CD4-positive, alpha-beta T cell treated with Interleukin-12 subunit alpha and Interleukin-12 subunit beta, for 1 hour (primary cell): Measurements from ENCODE around the gene NSG1.

Experiments
- DNase-seq: peaks from one replicate; pipeline ENCODE4 v3.0.0-alpha.2; 2020

The NSG1 gene

GRCh38 chr4:4386736-4387392, at the start of gene NSG1:
NSG1 (plus strand) TSS chr4:4387102; CDS start chr4:4387630, 528 bp downstream.
- DNase-seq = peak; percentile 43

DNA sequence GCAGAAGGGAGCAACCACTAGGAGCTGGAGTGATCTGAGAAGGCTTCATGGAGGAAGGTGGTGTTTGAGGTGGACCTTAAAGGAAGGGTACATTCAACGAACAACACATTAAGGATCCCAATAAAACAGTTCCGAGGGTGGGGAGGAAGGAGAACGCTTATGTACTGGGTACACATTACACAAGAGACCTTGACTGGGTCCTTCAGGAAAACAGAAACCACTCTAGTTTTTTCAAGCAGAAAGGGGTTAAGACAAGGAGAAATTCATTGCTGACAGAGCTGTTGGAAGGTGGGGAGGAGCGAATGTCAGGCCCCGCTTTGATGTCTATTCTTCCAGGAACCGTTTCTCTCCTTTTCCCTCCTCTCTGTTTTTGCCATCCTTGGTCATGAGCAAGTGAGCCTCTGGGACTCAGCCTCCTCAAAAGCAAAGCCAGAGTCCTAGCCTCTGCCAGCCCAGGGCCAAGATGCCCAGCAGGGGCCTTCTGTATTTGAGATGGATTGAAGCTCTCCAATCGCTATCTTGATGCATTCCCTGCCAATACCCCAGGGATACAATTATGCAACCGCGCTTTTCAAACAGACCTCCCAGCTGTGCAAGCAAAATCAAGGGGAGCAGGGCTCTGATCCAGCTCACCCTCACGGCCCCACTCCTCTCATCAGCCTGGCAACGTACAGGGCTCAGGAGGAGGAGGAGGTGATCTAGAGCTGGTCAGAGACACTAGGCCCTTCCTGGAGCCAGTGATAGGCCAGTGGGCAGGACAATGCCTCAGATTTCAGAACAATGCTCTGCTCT, 48.5 kb upstream of the NSG1 start:
- DNase-seq = no peak

- DNase-seq = no peak
Observed at GRCh38 chr4:4339504-4340085, 47.3 kb upstream of the NSG1 start.

DNA sequence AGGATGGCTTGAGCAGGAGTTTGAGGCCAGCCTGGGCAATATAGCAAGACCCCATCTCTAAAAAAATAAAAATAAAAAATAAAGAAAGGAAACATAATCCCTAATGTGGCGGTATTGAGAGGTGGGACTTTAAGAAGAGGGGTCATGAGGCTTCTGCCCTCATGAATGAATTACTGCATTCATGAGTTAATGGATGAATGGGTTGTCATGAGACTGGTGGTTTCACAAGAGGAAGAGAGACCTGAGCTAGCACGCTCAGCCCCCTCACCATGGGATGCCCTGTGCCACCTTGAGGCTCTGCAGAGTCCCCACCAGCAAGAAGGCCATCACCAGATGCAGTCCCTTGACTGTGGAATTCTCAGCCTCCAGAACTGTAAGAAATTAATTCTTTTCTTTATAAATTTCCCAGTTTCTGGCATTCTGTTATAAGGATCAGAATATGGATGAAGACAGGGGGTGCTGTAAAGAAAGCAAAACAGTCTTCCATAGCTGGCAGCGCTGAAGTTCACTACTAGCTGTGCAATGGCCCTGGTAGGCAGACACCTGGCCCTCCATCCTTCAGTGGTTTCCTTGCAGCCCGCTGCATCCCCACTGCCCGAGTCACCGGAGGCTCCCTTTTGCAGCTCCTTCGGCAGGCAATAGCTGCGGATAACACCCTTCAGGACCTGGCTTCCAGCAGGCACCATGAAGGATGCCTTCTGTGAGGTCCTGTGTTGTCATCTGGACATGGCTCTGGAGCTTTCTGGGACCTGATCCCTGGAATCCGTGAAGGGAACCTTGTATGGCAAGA, 44.8 kb upstream of the NSG1 start:
- DNase-seq = no peak

DNA sequence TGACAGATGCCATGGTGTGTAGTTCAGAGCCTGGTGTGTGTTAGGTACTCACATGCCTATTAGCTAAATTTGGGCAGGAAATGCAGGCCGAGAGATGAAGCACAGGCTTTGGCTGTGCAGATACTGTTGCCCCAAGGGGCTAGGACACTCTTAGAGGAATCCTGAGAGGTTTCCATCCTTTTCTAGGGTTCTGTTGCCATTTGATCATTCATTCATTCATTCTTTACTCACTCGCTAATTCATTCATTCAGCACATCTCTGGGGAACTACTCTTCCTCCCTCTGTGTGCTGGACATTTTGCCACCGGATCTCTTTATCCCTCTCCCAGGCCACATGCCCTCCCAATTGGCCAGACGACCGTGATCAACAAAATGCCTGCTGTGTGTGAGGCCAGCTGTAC, 43.9 kb upstream of the NSG1 start:
- no peak for DNase-seq

GRCh38 chr4:4344915-4345527, 41.9 kb upstream of the NSG1 start:
- no peak for DNase-seq

DNA sequence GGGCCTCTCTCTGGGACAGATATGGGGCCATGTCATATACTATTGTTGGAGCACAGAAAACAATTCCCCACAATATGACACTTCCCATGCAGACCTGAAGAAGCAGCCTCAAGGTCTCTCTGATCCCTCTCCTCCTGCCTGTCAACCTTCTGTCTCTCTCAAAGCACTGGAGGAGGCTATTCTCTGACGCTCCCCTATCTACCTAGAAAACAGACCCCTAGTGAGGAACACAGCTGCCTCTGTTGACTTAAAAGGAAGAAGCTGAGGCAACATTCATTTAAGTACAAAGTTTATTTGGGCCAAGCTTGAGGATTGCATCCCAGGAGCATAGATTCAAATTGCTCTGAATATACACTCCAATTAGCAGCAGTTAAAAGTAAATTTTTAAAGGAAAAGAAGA, 39.3 kb upstream of the NSG1 start:
- DNase-seq = no peak

GRCh38 chr4:4348585-4348984, 38.3 kb upstream of the NSG1 start:
- peak; percentile 57 for DNase-seq

GRCh38 chr4:4349867-4350266, 37.0 kb upstream of the NSG1 start:
- no peak for DNase-seq

- DNase-seq = no peak
Observed at GRCh38 chr4:4350909-4351308, 36.0 kb upstream of the NSG1 start.

DNA sequence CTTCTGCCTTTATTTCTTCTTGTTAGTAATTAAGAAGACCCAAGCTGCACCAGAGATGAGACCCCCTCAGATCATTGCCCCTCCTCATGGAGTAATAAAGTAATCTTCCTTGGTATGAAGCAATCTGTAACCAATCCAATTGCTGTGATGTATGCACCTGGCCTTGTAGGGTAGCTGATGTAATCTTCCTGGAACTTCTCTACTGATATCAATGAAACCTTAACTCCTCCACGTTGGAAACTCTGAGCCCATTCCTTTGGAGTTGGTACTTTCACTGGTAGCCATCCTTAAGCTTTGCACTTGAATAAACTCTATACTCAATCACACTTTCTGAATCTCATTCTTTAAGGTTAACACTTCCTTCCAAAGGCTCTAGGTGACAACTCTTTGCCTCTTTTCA, 31.6 kb upstream of the NSG1 start:
- no peak for DNase-seq

- no peak for DNase-seq
Observed at GRCh38 chr4:4356106-4357041, 30.5 kb upstream of the NSG1 start.

DNA sequence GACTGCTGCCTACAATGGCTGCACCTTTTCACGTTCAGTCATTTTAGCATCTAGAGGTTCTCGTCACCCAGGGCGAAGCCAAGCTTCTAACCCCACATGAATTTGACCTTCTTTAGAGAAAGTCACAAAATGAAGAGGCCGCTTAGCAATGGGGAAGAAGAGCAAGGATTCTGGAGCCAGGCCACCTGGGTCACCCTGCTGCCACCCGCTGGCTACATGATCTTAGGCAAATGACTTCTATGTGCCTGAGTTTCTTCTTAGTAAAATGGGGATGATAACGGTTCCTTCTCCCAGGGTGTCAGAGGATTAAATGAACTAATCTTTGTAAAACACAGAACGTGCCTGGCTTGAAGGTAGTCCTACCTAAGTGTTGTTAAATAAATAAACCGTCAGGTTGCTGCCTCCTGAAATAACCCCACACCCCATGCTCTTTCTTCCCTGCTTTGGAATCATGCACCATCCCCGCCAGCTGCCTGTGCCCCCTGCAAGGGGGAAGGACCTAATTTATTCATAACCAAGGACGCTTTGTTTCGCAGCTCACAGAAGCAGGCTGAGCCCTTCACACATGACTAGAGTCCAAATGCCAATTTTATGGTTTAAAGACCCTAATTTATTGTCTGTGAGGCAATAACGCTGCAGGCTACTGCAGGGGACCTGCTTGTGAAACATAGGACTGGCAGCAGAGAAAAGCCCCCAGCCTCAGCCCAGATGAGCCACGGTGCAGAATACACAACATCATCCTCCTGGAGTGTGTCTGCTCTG, 28.6 kb upstream of the NSG1 start:
- no peak for DNase-seq

- DNase-seq = no peak
Observed at GRCh38 chr4:4361883-4362282, 25.0 kb upstream of the NSG1 start.

DNA sequence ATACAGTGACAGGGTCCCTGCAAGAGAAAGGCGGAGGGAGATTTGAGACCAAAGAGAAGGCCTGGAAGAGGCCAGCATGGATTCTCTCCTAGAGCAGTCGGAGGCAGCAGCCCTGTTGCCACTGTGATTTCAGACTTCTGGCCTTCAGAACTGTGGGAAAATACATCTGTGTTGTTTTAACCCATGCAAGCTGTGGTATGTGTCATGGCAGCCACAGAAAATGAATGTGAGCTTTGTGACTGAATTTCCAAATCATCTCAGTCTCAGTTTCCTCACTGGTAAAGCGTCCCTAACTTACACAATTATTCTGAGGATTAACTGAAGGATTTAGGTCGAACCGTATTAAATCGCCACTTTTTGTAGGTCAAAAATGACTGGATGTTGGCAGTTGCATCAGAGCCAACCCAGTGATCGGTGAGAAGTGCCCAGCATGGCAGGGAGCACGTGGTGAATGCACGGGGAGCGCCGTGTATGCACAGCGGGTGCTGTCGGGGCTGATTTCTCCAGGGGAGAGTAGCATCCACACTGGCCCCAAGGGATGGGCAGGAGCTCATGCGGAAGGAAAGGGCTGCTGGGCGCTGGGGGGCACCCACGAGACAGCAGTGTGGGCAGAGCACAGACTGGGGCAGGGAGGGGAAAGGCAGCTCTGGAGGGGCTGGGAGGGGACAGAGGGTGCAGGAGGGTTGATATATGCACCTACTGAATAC, 23.8 kb upstream of the NSG1 start:
- DNase-seq = no peak

GRCh38 chr4:4364061-4364460, 22.8 kb upstream of the NSG1 start:
- no peak for DNase-seq

DNA sequence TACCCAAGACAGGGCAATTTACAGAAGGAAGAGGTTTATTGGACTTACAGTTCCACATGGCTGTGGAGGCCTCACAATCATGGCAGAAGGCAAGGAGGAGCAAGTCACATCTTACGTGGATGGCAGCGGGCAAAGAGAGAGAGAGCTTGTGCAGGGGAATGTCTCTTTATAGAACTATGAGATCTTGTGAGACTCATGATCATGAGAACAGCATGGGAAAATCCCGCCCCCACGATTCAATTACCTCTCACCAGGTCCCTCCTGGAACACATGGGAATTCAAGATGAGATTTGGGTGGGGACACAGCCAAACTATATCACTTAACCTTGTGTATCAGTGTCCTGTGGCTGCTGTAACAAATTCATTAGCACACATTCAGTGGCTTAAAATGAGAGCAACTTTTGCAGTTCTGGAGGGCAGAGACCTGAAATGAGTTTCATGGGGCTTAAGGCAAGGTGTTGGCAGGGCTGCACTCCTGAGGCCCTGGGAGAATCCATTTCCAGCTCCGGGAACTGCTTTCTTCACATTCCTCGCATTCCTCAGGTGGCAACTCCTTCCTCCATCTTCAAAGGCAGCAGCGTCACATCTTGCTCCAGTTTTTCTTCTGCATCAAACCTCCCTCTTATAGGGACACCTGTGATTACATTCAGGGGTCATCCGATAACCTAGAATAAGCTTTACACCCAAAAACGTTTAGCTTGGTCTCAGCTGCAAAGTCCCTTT, 22.3 kb upstream of the NSG1 start:
- DNase-seq = no peak

GRCh38 chr4:4368809-4369580, 17.9 kb upstream of the NSG1 start:
- no peak for DNase-seq
